A549 (cell line): ENCODE data around the gene ATRN. TPM values are rescaled to one million over a fixed set of nuclear protein-coding genes. Genes with fewer than 3 reads are reported as not detected.

ENCODE experiments used
- ATAC-seq, 2 experiments: fragments of 200-7000 bp in 1 of 2; fragments of >200 bp in 1 of 2; cut with Nextera tagmentation in 1 of 2; cut with Tn5 transposase in 1 of 2; 3 replicates each; pipeline versions ENCODE4 v1.8.0 to v1.9.1; 2018 to 2020; ENCODE audit warnings: mild to moderate bottlenecking in 1 of 2, moderate library complexity in 1 of 2
- CTCF ChIA-PET: fragments of 300-600 bp; sonication (Branson Sonifier 250); formaldehyde crosslinking; extraction: SDS; loops from one replicate; lab custom pipeline; 2021; ENCODE audit warnings: antibody characterized with exemption, inconsistent platforms; lab: Yijun Ruan, JAX
- POLR2A ChIA-PET: fragments of 350-600 bp; formaldehyde crosslinking; extraction: SDS; loops from one replicate; lab custom pipeline; 2021; ENCODE audit warnings: antibody characterized with exemption, inconsistent platforms; lab: Yijun Ruan, JAX
- DNase-seq, 2 experiments: peaks; one replicate each; pipeline versions ENCODE4 v3.0.0 to v3.0.0-alpha.2; 2011 to 2016; ENCODE audit warnings: low read depth in 1 of 2, low spot score in 1 of 2
- FAIRE-seq: peaks from 2 replicates; lab custom pipeline; 2011; peaks lifted over from hg19 to GRCh38; lab: Jason Lieb, UNC
- H3K27ac ChIP-seq, 2 experiments: fragments of >200 bp; sonication (Bioruptor Twin); formaldehyde crosslinking; 3 replicates each; pipeline ENCODE4 v1.5.1; 2016 to 2017
- H3K4me1 ChIP-seq: fragments of >200 bp; sonication (Bioruptor Twin); formaldehyde crosslinking; 3 replicates; pipeline ENCODE4 v1.6.1; 2016
- H3K4me2 ChIP-seq: fragments of >200 bp; sonication (Bioruptor Twin); formaldehyde crosslinking; 3 replicates; pipeline ENCODE4 v1.6.1; 2016
- H3K4me3 ChIP-seq: fragments of >200 bp; sonication (Bioruptor Twin); formaldehyde crosslinking; 3 replicates; pipeline ENCODE4 v1.5.1; 2016
- H3K9me3 ChIP-seq: fragments of >200 bp; sonication (Bioruptor Twin); formaldehyde crosslinking; 3 replicates; pipeline ENCODE4 v1.6.1; 2016
- ATOH8 ChIP-seq: fragments of 250-450 bp; sonication (Bioruptor Pico); IDR thresholded peaks from 2 replicates; pipeline ENCODE4 v1.5.0; 2020; ENCODE audit warnings: low read depth, mild to moderate bottlenecking, moderate library complexity
- BCL3 ChIP-seq: fragments of >200 bp; sonication (Bioruptor Twin); formaldehyde crosslinking; IDR thresholded peaks from 3 replicates; pipeline ENCODE4 v1.6.1; 2016
- CBX8 ChIP-seq: fragments of 200-600 bp; sonication (generic); IDR thresholded peaks from 2 replicates; pipeline ENCODE4 v1.6.1; 2016
- CTCF ChIP-seq: fragments of >200 bp; sonication (Bioruptor Twin); formaldehyde crosslinking; IDR thresholded peaks from 3 replicates; pipeline ENCODE4 v1.5.1; 2016
- E2F6 ChIP-seq: IDR thresholded peaks from 2 replicates; pipeline ENCODE4 v1.6.1; 2012; ENCODE audit warnings: low read depth, borderline replicate concordance
- EHF ChIP-seq: fragments of 250-450 bp; sonication (Bioruptor Pico); IDR thresholded peaks from 2 replicates; pipeline ENCODE4 v1.5.0; 2020; ENCODE audit warnings: mild to moderate bottlenecking
- EHMT2 ChIP-seq: fragments of 200-600 bp; sonication (generic); IDR thresholded peaks from 2 replicates; pipeline ENCODE4 v1.6.1; 2016; ENCODE audit warnings: antibody characterized with exemption, low read depth, mild to moderate bottlenecking, moderate library complexity
- FOSL2 ChIP-seq, 2 experiments: fragments of 450-650 bp in 1 of 2; fragments of >200 bp in 1 of 2; sonication (Bioruptor Twin) in 1 of 2; formaldehyde crosslinking; IDR thresholded peaks; 2 replicates each; pipeline versions ENCODE4 v1.5.0 to v1.6.1; 2016 to 2020; ENCODE audit warnings: mild to moderate bottlenecking in 1 of 2, moderate library complexity in 1 of 2
- GATA3 ChIP-seq: IDR thresholded peaks from 2 replicates; pipeline ENCODE4 v1.6.1; 2012; ENCODE audit warnings: borderline replicate concordance
- HDAC2 ChIP-seq: fragments of 200-600 bp; sonication (generic); IDR thresholded peaks from 2 replicates; pipeline ENCODE4 v1.6.1; 2016
- HMGXB4 ChIP-seq: fragments of 250-450 bp; sonication (Bioruptor Pico); IDR thresholded peaks from 2 replicates; pipeline ENCODE4 v1.5.0; 2021; ENCODE audit warnings: mild to moderate bottlenecking, moderate library complexity, borderline replicate concordance
- HOXA7 ChIP-seq: fragments of 250-450 bp; sonication (Bioruptor Pico); IDR thresholded peaks from 2 replicates; pipeline ENCODE4 v1.5.0; 2020; ENCODE audit warnings: mild to moderate bottlenecking, moderate library complexity
- HOXB13 ChIP-seq: fragments of 250-450 bp; sonication (Bioruptor Pico); IDR thresholded peaks from 2 replicates; pipeline ENCODE4 v1.5.0; 2020; ENCODE audit warnings: low read depth, mild to moderate bottlenecking, moderate library complexity
- JUN ChIP-seq, 2 experiments: fragments of >200 bp; sonication (Bioruptor Twin); formaldehyde crosslinking; IDR thresholded peaks; 2 replicates in 1 of 2; 3 replicates in 1 of 2; pipeline ENCODE4 v1.6.1; 2016 to 2017
- JUNB ChIP-seq: fragments of >200 bp; sonication (Bioruptor Twin); formaldehyde crosslinking; IDR thresholded peaks from 2 replicates; pipeline ENCODE4 v1.6.1; 2016
- KDM5A ChIP-seq: fragments of 200-600 bp; sonication (generic); IDR thresholded peaks from 2 replicates; pipeline ENCODE4 v1.6.1; 2016; ENCODE audit warnings: antibody characterized with exemption, mild to moderate bottlenecking
- MAZ ChIP-seq: fragments of 150-350 bp; IDR thresholded peaks from 2 replicates; pipeline ENCODE4 v1.6.1; 2014; ENCODE audit warnings: antibody characterized with exemption, low read depth, low read length, borderline replicate concordance
- NPAS2 ChIP-seq: fragments of 250-450 bp; sonication (Bioruptor Pico); IDR thresholded peaks from 2 replicates; pipeline ENCODE4 v1.8.0; 2022; ENCODE audit warnings: mild to moderate bottlenecking, moderate library complexity, borderline replicate concordance
- PHF8 ChIP-seq: fragments of 200-600 bp; sonication (generic); IDR thresholded peaks from 2 replicates; pipeline ENCODE4 v1.6.1; 2016; ENCODE audit warnings: low read depth, mild to moderate bottlenecking, antibody characterized with exemption, moderate library complexity, borderline replicate concordance
- POLR2A ChIP-seq: IDR thresholded peaks from 2 replicates; pipeline ENCODE4 v1.6.1; 2012; ENCODE audit warnings: mild to moderate bottlenecking, low read length
- RCOR1 ChIP-seq: fragments of 150-350 bp; IDR thresholded peaks from 2 replicates; pipeline ENCODE4 v1.6.1; 2014; ENCODE audit warnings: antibody characterized with exemption, low read length, low read depth
- RNF2 ChIP-seq: fragments of 200-600 bp; sonication (generic); IDR thresholded peaks from 2 replicates; pipeline ENCODE4 v1.6.1; 2016; ENCODE audit warnings: low read depth, mild to moderate bottlenecking, antibody characterized with exemption, moderate library complexity, borderline replicate concordance
- TP53 ChIP-seq: fragments of 250-450 bp; sonication (Bioruptor Pico); IDR thresholded peaks from 2 replicates; pipeline ENCODE4 v1.5.0; 2021; ENCODE audit warnings: mild to moderate bottlenecking, moderate library complexity
- ZFP36 ChIP-seq: fragments of 450-650 bp; IDR thresholded peaks from 2 replicates; pipeline ENCODE4 v1.6.1; 2014; ENCODE audit warnings: borderline replicate concordance; ENCODE audit not compliant: partially characterized antibody
- ZNF302 ChIP-seq: fragments of 250-450 bp; sonication (Bioruptor Pico); IDR thresholded peaks from 2 replicates; pipeline ENCODE4 v1.9.0; 2021; ENCODE audit warnings: inconsistent platforms, mild to moderate bottlenecking, moderate library complexity
- WGBS: methylation state at CpG from one replicate; pipeline ENCODE4 v1.1.6; 2017; ENCODE audit errors: missing lambda C conversion rate; 5-methylcytosine and 5-hydroxymethylcytosine counted together
- polyA plus RNA-seq, 4 experiments: library from polyadenylated mRNA; depleted of rRNA in 3 of 4; stranded (reverse); fragments of >200 nt; fragmentation: RNase III in 1 of 4; extraction: RNeasy Plus Mini Kit Qiagen cat#74134 plus additional on column Dnase treatment in 1 of 4; gene quantifications; 2 replicates in 3 of 4; 3 replicates in 1 of 4; pipeline ENCODE4 v1.2.3, GENCODE V29; 2011 to 2017

ATRN gene
- polyA plus RNA-seq, 2 of the 4 experiments (the other 2 are of a cell fraction): 21.3 to 58.7 TPM

- ATAC-seq (no peak), DNase-seq (no peak), FAIRE-seq (peak; percentile 59)
- 42% methylated on average over 1 of the region's 1 CpG for WGBS
- Histone ChIP-seq H3K4me1 (peaks cover 59% of the 10 kb centered on the region), H3K9me3 (no peaks in the 10 kb centered on the region), H3K4me3 (no peak overlapping the region), H3K4me2 (no peak overlapping the region), H3K27ac (no peak overlapping the region)
- POLR2A ChIA-PET: no interaction called here
- CTCF ChIA-PET: interaction anchor here (1.2 kb wide), 1 partner anchor 160 kb away, joined by 3 read pairs; no protein-coding TSS in a partner anchor
- TF ChIP-seq BCL3 (no peak), JUN (IDR thresholded peaks at IDR 0.05) (no peak), HOXB13 (CRISPR knock-in tag) (no peak), TP53 (no peak), HOXA7 (CRISPR knock-in tag) (no peak), ZNF302 (CRISPR knock-in tag) (no peak), MAZ (no peak), JUNB (no peak), HDAC2 (no peak), EHMT2 (no peak), RNF2 (no peak), CTCF (no peak), E2F6 (no peak), FOSL2 (IDR thresholded peaks at IDR 0.05) (no peak), FOSL2 (CRISPR knock-in tag; IDR thresholded peaks at IDR 0.05) (no peak), KDM5A (no peak), RCOR1 (no peak)
Observed at GRCh38 chr20:3550837-3551236, 80.0 kb downstream of the ATRN start.

- peak overlapping the region; percentile 4; the same call in 1 of the 3 replicates for H3K4me2 ChIP-seq
- peak; percentile 93 for FAIRE-seq
- POLR2A ChIA-PET: no interaction called here
Observed at GRCh38 chr20:3551681-3552434, 81.0 kb downstream of the ATRN start.

GRCh38 chr20:3553663-3554062, 82.8 kb downstream of the ATRN start:
- ChIA-PET CTCF (interaction anchor here (3.0 kb wide), 1 partner anchor 9 kb away, joined by 21 read pairs; no protein-coding TSS in a partner anchor), POLR2A (no interaction called here)
- Histone ChIP-seq H3K27ac (peak overlapping the region in 1 of 2 experiments; percentile 31; a peak in 1 of 6 replicates), H3K4me1 (peaks cover 41% of the 10 kb centered on the region), H3K4me3 (no peak overlapping the region), H3K4me2 (peak overlapping the region; percentile 36), H3K9me3 (no peaks in the 10 kb centered on the region)
- no peak for DNase-seq
- FAIRE-seq: no peak
- WGBS: 36% methylated on average over 3 of the region's 3 CpGs
- ATAC-seq: peak; percentile 35 to 43; a peak in 1 of 6 replicates
- TF ChIP-seq HOXA7 (CRISPR knock-in tag): no peak
- no peak for TF ChIP-seq GATA3
- TF ChIP-seq JUN (IDR thresholded peaks at IDR 0.05): no peak
- no peak for TF ChIP-seq EHF (CRISPR knock-in tag)
- TF ChIP-seq ZFP36: no peak
- TF ChIP-seq BCL3: no peak
- TF ChIP-seq HMGXB4 (CRISPR knock-in tag): no peak
- TF ChIP-seq CBX8: no peak
- no peak for TF ChIP-seq MAZ
- no peak for TF ChIP-seq POLR2A
- no peak for TF ChIP-seq ATOH8 (CRISPR knock-in tag)

More at GRCh38 chr20:3551681-3552434, 81.0 kb downstream of the ATRN start:
- H3K4me1 ChIP-seq: peaks cover 59% of the 10 kb centered on the region
- H3K27ac ChIP-seq: no peak overlapping the region; a peak in 1 of 6 replicates
- no peaks in the 10 kb centered on the region for H3K9me3 ChIP-seq
- DNase-seq: no peak
- CTCF ChIA-PET: interaction anchor here (0.5 to 3.0 kb wide), 5 partner anchors 11 to 198 kb away, joined by 3 to 21 read pairs (median 3); no protein-coding TSS in a partner anchor
- ATAC-seq: no peak
- TF ChIP-seq FOSL2 (IDR thresholded peaks at IDR 0.05): no peak
- no peak for TF ChIP-seq FOSL2 (CRISPR knock-in tag; IDR thresholded peaks at IDR 0.05)
- no peak for TF ChIP-seq JUNB
- TF ChIP-seq PHF8: no peak
- TF ChIP-seq ZNF302 (CRISPR knock-in tag): no peak
- no peak for TF ChIP-seq NPAS2 (CRISPR knock-in tag)
- no peak overlapping the region for H3K4me3 ChIP-seq
